HTERT RPE-1 (cell line): ENCODE data around the gene SPAG9.

Source experiments
- in situ Hi-C: fragments of 300-500 bp; cut with MboI; formaldehyde crosslinking; loops from 4 replicates; pipeline ENCODE4 v1.14.3; 2020; ENCODE audit warnings: low sequenced_read_pairs

SPAG9 gene

GRCh38 chr17:50919321-50920040 lies 201.2 kb downstream of the SPAG9 start:
- in situ Hi-C loops: no loop called here

DNA sequence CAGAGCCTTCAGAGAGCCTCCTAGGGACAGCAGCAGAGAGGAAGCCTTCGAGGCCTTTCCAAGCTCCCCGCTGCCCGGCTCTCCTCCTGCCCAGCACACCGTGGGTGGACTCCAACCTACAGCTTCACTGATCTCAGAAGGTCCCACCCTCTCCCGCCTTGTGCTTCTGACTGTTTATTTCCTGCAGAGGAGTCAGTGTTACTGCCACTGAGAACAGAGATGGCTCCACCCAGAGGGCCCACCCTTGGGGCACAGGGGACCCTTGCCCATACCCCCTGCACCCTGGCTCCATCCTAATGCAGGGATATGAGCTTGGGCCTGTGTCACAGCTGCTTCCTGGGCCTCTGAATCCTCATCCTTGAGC lies 201.8 kb downstream of the SPAG9 start:
- in situ Hi-C loops: no loop called here

GRCh38 chr17:50918071-50918932 lies 202.4 kb downstream of the SPAG9 start:
- in situ Hi-C loops: no loop called here

- in situ Hi-C loops: no loop called here
These were observed 203.3 kb downstream of the SPAG9 start for GRCh38 chr17:50917418-50917743.

GRCh38 chr17:50916708-50917417 lies 203.8 kb downstream of the SPAG9 start:
- in situ Hi-C loops: no loop called here

DNA sequence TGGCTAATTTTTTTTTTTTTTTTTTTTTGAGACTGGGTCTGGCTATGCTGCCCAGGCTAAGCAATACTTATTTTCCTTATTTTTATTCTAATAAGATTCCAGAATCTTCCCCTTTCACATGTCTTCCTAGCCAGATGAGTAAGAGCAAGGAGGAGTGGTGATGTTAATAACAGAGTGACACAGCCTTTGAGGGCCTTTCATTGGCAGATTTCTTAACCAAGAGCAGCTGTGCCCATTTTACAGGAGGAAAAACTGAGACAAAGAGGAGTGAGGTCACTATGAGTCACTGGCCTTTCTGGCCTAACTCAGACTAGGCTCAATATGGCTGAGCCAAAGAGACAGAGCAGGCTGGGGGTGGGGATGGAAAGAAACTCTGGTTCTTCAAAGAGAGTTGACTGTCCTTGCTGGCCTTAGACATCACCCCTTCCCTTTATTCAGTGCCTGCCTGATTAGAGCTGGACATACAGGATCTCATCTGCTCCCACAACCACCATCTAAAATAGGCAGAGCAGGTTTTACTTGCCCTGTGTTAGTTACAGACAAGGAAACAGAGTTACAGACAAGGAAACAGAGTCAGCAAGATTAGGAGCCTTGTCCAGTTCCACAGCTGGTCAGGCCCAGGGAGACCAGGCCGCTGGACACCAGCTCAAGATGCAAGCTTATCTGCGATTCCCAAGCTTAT lies 204.5 kb downstream of the SPAG9 start:
- in situ Hi-C loops: no loop called here

- in situ Hi-C loops: no loop called here
These were observed 206.1 kb downstream of the SPAG9 start for GRCh38 chr17:50914505-50915063.

- in situ Hi-C loops: no loop called here
These were observed 207.5 kb downstream of the SPAG9 start for GRCh38 chr17:50913120-50913519.
